Fibroblast of lung (primary cell): ENCODE data around the gene SMIM38. TPM values are rescaled to one million over a fixed set of nuclear protein-coding genes. Genes with fewer than 3 reads are reported as not detected.

Experiments
- DNase-seq, 2 donors: peaks; one replicate each; pipeline versions ENCODE4 v3.0.0 to v3.0.0-alpha.2; 2010; ENCODE audit warnings: low read depth in 2 of 2
- H2AFZ ChIP-seq: 2 replicates; pipeline ENCODE4 v1.5.1; 2012; ENCODE audit warnings: low read length, control low read depth, inconsistent platforms
- H3K27ac ChIP-seq: 2 replicates; pipeline ENCODE4 v1.5.1; 2011; ENCODE audit warnings: low read length, control low read depth; ENCODE audit not compliant: insufficient read depth
- H3K27me3 ChIP-seq: 2 replicates; pipeline ENCODE4 v1.5.1; 2011; ENCODE audit warnings: mild to moderate bottlenecking, low read length; ENCODE audit not compliant: control insufficient read depth, insufficient read depth
- H3K36me3 ChIP-seq: 2 replicates; pipeline ENCODE4 v1.5.1; 2011; ENCODE audit warnings: low read length; ENCODE audit not compliant: control insufficient read depth, insufficient read depth
- H3K4me1 ChIP-seq: 2 replicates; pipeline ENCODE4 v1.5.1; 2011; ENCODE audit warnings: low read length; ENCODE audit not compliant: control insufficient read depth, insufficient read depth; ENCODE audit errors: extremely low read depth
- H3K4me2 ChIP-seq: 2 replicates; pipeline ENCODE4 v1.5.1; 2011; ENCODE audit warnings: low read length, control low read depth; ENCODE audit not compliant: insufficient read depth; ENCODE audit errors: extremely low read depth
- H3K4me3 ChIP-seq, 4 experiments: fragments of 200-600 bp in 1 of 4; sonication (generic) in 1 of 4; replicated peaks in 1 of 4; 2 replicates each; pipeline ENCODE4 v1.5.1; 2011 to 2016; ENCODE audit warnings: low read length in 4 of 4, low read depth in 3 of 4, mild to moderate bottlenecking in 3 of 4, control low read depth in 2 of 4, inconsistent platforms in 1 of 4, mixed read lengths in 1 of 4; ENCODE audit not compliant: insufficient read depth in 1 of 4; ENCODE audit errors: control extremely low read depth in 1 of 4
- H3K79me2 ChIP-seq: 2 replicates; pipeline ENCODE4 v1.5.1; 2012; ENCODE audit warnings: mild to moderate bottlenecking, low read length, inconsistent platforms; ENCODE audit not compliant: control insufficient read depth, insufficient read depth
- H3K9ac ChIP-seq: 2 replicates; pipeline ENCODE4 v1.5.1; 2011; ENCODE audit warnings: mild to moderate bottlenecking, low read length, control low read depth; ENCODE audit not compliant: insufficient read depth
- H3K9me3 ChIP-seq: 2 replicates; pipeline ENCODE4 v1.5.1; 2012; ENCODE audit warnings: low read depth, low read length; ENCODE audit not compliant: control insufficient read depth, insufficient read depth
- H4K20me1 ChIP-seq: 2 replicates; pipeline ENCODE4 v1.5.1; 2011; ENCODE audit warnings: low read length; ENCODE audit not compliant: control insufficient read depth, insufficient read depth; ENCODE audit errors: extremely low read depth
- CTCF ChIP-seq, 2 donors: IDR thresholded peaks in 1 of 2; conservative IDR thresholded peaks in 1 of 2; 1 replicate in 1 of 2; 2 replicates in 1 of 2; pipeline ENCODE4 v1.5.1; 2011 to 2012; ENCODE audit warnings: low read length in 2 of 2, control low read depth in 1 of 2, inconsistent platforms in 1 of 2, low read depth in 1 of 2, mild to moderate bottlenecking in 1 of 2
- EZH2 ChIP-seq: IDR thresholded peaks from 2 replicates; pipeline ENCODE4 v1.5.1; 2012; ENCODE audit warnings: low read length, control low read depth, mild to moderate bottlenecking; ENCODE audit errors: missing control alignments
- polyA plus RNA-seq, 2 donors: library from polyadenylated mRNA; depleted of rRNA in 1 of 2; stranded (reverse) in 1 of 2; unstranded in 1 of 2; fragments of >200 nt; gene quantifications; 2 replicates each; pipeline ENCODE4 v1.2.1, GENCODE V29; 2011 to 2012; ENCODE audit warnings: missing spikeins in 1 of 2
- total RNA-seq: library from RNA; depleted of rRNA; stranded (reverse); fragments of >200 nt; gene quantifications from 2 replicates; pipeline ENCODE4 v1.2.1, GENCODE V29; 2014

The SMIM38 gene
- total and polyA plus RNA-seq, 2 donors (not counting 1 experiment from before 2014, with no cell fraction given) = 0.06 to 0.33 TPM

- Histone ChIP-seq H3K4me2 (no peak overlapping the region), H3K4me1 (no peaks in the 10 kb centered on the region), H2AFZ (no peak overlapping the region), H3K9me3 (no peaks in the 10 kb centered on the region), H4K20me1 (no peaks in the 10 kb centered on the region), H3K27ac (no peak overlapping the region), H3K4me3 (no peak overlapping the region), H3K9ac (no peak overlapping the region), H3K79me2 (no peaks in the 10 kb centered on the region), H3K36me3 (no peaks in the 10 kb centered on the region), H3K27me3 (no peaks in the 10 kb centered on the region)
- DNase-seq = no peak
- no peak for TF ChIP-seq EZH2
- TF ChIP-seq CTCF (conservative IDR thresholded peaks at IDR 0.05 in 1 of 2, IDR thresholded peaks at IDR 0.05 in 1 of 2; ENCODE audit: low read depth in 1 of 2, low read length in 2 of 2) = no peak
Measured at GRCh38 chr11:69113646-69114340, 41.9 kb upstream of the SMIM38 start.

DNA sequence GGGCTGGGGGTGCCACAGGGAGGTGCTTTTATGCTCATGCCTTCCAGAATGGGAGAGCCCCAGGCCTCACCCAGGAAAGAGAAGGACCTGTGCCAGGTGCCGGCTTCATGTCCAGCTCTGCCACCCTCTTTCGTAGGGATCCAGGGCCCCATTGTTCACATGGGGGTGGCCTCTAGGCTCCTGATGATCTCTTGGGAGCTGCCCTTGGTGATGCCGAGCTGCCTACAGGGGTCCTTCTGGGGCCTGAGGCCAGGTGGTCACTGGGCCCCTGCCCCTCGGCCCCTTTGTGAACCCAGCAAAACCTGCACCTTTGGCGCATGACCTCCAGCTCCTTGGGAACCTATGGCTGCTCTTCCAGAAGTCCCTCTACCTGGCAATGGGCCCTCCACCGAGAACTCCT, 41.4 kb upstream of the SMIM38 start:
- no peak overlapping the region for H3K9ac ChIP-seq

More for the DNA sequence above, 41.4 kb upstream of the SMIM38 start:
- Histone ChIP-seq H3K4me2 (no peak overlapping the region), H4K20me1 (no peaks in the 10 kb centered on the region), H2AFZ (no peak overlapping the region), H3K27ac (no peak overlapping the region), H3K4me1 (no peaks in the 10 kb centered on the region), H3K4me3 (no peak overlapping the region), H3K9me3 (no peaks in the 10 kb centered on the region), H3K79me2 (no peaks in the 10 kb centered on the region), H3K36me3 (no peaks in the 10 kb centered on the region), H3K27me3 (no peaks in the 10 kb centered on the region)
- DNase-seq = no peak
- no peak for TF ChIP-seq EZH2
- TF ChIP-seq CTCF (conservative IDR thresholded peaks at IDR 0.05 in 1 of 2, IDR thresholded peaks at IDR 0.05 in 1 of 2; ENCODE audit: low read depth in 1 of 2, low read length in 2 of 2) = no peak
